Stomach (tissue), 4 donors: Measurements from ENCODE around the gene HTRA2.

ENCODE experiments used
- EP300 ChIP-seq: sonication (generic); formaldehyde crosslinking; IDR thresholded peaks from one replicate; pipeline ENCODE4 v1.6.1; 2017; ENCODE audit warnings: antibody characterized with exemption
- POLR2A ChIP-seq, 4 donors: fragments of 450-650 bp; IDR thresholded peaks; one replicate each; pipeline ENCODE4 v1.6.1; 2016; ENCODE audit warnings: antibody characterized with exemption in 4 of 4, control low read depth in 2 of 4, mild to moderate bottlenecking in 1 of 4, moderate library complexity in 1 of 4
- POLR2AphosphoS5 ChIP-seq, 3 donors: sonication (generic); formaldehyde crosslinking; IDR thresholded peaks; one replicate each; pipeline ENCODE4 v1.6.1; 2016; ENCODE audit warnings: antibody characterized with exemption in 3 of 3
- TF ChIP-seq, protein P1 (sequence below), 7 experiments: fragments of 450-650 bp in 4 of 7; fragments of 200-600 bp in 3 of 7; sonication (generic) in 3 of 7; IDR thresholded peaks; one replicate each; pipeline ENCODE4 v1.5.1; 2016 to 2019; ENCODE audit warnings: antibody characterized with exemption in 7 of 7, control low read depth in 2 of 7, mild to moderate bottlenecking in 1 of 7

GRCh38 chr2:74525717-74526648, 3.8 kb upstream of the HTRA2 start, which contains the start of gene DQX1:
- TF ChIP-seq, protein P1, sequence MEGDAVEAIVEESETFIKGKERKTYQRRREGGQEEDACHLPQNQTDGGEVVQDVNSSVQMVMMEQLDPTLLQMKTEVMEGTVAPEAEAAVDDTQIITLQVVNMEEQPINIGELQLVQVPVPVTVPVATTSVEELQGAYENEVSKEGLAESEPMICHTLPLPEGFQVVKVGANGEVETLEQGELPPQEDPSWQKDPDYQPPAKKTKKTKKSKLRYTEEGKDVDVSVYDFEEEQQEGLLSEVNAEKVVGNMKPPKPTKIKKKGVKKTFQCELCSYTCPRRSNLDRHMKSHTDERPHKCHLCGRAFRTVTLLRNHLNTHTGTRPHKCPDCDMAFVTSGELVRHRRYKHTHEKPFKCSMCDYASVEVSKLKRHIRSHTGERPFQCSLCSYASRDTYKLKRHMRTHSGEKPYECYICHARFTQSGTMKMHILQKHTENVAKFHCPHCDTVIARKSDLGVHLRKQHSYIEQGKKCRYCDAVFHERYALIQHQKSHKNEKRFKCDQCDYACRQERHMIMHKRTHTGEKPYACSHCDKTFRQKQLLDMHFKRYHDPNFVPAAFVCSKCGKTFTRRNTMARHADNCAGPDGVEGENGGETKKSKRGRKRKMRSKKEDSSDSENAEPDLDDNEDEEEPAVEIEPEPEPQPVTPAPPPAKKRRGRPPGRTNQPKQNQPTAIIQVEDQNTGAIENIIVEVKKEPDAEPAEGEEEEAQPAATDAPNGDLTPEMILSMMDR (IDR thresholded peaks at IDR 0.05): no peak
- TF ChIP-seq EP300 (no peak), POLR2A (IDR thresholded peaks at IDR 0.05) (no peak), POLR2AphosphoS5 (IDR thresholded peaks at IDR 0.05) (peak in 1 of 3 donors; percentile 23)
